ENCODE data around the gene TRIM61.

GRCh38 chr4:165009493-165010227 lies 32.2 kb upstream of the TRIM61 start:
- TF ChIP-seq CTCF (IDR thresholded peaks at IDR 0.05) (no peak), POLR2AphosphoS5 (IDR thresholded peaks at IDR 0.05) (no peak)

All from prostate gland (tissue), 2 donors.